HepG2 (cell line): ENCODE results near the gene DPH6. TPM values are rescaled to one million over a fixed set of nuclear protein-coding genes. Genes with fewer than 3 reads are reported as not detected.

Experiments
- CBX2 ChIP-seq, 2 experiments: fragments of 200-600 bp in 1 of 2; sonication (generic); formaldehyde crosslinking in 1 of 2; IDR thresholded peaks; 2 replicates each; pipeline versions ENCODE4 v1.7.0 to v1.8.1; 2018 to 2022; ENCODE audit warnings: low read depth in 2 of 2, low read length in 1 of 2, mild to moderate bottlenecking in 1 of 2, missing genetic modification reagents in 1 of 2
- PRDM15 ChIP-seq: sonication (generic); formaldehyde crosslinking; IDR thresholded peaks from 2 replicates; pipeline ENCODE4 v1.4.0; 2020; ENCODE audit warnings: missing genetic modification reagents
- SP2 ChIP-seq: sonication (generic); formaldehyde crosslinking; IDR thresholded peaks from 2 replicates; pipeline ENCODE4 v1.5.1; 2020; ENCODE audit warnings: mild to moderate bottlenecking, missing genetic modification reagents
- TMF1 ChIP-seq: sonication (generic); formaldehyde crosslinking; IDR thresholded peaks from 2 replicates; pipeline ENCODE4 v1.8.1; 2022; ENCODE audit warnings: low read depth, missing genetic modification reagents
- ZNF20 ChIP-seq: sonication (generic); formaldehyde crosslinking; IDR thresholded peaks from 2 replicates; pipeline ENCODE4 v1.4.0; 2020; ENCODE audit warnings: mild to moderate bottlenecking, moderate library complexity, missing genetic modification reagents
- ZNF224 ChIP-seq: sonication (generic); formaldehyde crosslinking; IDR thresholded peaks from 2 replicates; pipeline ENCODE4 v1.5.0; 2020; ENCODE audit warnings: mild to moderate bottlenecking, missing genetic modification reagents
- polyA plus RNA-seq, 8 experiments: library from polyadenylated mRNA; depleted of rRNA in 3 of 8; stranded (reverse) in 7 of 8; unstranded in 1 of 8; fragments of >200 nt; fragmentation: Illumina TruSeq in 4 of 8; extraction: Trizol in 4 of 8; gene quantifications; 2 replicates each; pipeline versions ENCODE4 v1.2.1 to v1.2.3, GENCODE V29; 2011 to 2016; ENCODE audit warnings: low read depth in 4 of 8, missing spikeins in 1 of 8, mixed read lengths in 1 of 8; ENCODE audit not compliant: insufficient read depth in 1 of 8
- total RNA-seq, 5 experiments: library from RNA; depleted of rRNA; stranded (reverse); fragments of >200 nt; fragmentation: Illumina TruSeq; extraction: Trizol; gene quantifications; 2 replicates each; pipeline ENCODE4 v1.2.3, GENCODE V29; 2016; ENCODE audit warnings: low read depth in 1 of 5
- TF ChIP-seq, protein P1 (sequence below): sonication (generic); formaldehyde crosslinking; IDR thresholded peaks from 2 replicates; pipeline ENCODE4 v1.5.0; 2020; ENCODE audit warnings: mild to moderate bottlenecking, missing genetic modification reagents, borderline replicate concordance

Gene DPH6
- total and polyA plus RNA-seq, 2 of the 13 experiments (the other 11 are each of a cell fraction or from before 2014, with no cell fraction given), result 10.2 to 25.8 TPM

DNA sequence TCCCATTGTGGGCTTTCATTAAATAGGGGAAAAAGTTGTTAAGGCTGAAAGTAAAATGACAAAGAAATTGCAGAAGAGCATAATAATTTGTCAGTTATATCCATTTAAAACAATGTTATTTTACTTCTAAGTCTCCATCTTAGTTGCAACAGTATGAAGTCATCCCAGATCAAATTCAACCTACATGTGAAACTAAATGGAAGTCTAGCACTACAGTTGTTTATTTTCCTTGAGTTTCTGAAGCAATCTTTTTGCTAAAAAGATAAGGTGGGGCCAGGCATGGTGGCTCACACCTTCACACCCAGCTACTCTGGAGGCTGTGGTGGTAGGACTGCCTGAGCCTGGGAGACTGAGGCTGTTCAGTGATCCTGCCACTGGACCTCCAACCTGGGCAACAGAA lies 80.2 kb downstream of the DPH6 start (continued):
- TF ChIP-seq ZNF224, result no peak
- TF ChIP-seq PRDM15 (CRISPR knock-in tag), result no peak
- no peak for TF ChIP-seq ZNF20 (CRISPR knock-in tag)
- TF ChIP-seq, protein P1, sequence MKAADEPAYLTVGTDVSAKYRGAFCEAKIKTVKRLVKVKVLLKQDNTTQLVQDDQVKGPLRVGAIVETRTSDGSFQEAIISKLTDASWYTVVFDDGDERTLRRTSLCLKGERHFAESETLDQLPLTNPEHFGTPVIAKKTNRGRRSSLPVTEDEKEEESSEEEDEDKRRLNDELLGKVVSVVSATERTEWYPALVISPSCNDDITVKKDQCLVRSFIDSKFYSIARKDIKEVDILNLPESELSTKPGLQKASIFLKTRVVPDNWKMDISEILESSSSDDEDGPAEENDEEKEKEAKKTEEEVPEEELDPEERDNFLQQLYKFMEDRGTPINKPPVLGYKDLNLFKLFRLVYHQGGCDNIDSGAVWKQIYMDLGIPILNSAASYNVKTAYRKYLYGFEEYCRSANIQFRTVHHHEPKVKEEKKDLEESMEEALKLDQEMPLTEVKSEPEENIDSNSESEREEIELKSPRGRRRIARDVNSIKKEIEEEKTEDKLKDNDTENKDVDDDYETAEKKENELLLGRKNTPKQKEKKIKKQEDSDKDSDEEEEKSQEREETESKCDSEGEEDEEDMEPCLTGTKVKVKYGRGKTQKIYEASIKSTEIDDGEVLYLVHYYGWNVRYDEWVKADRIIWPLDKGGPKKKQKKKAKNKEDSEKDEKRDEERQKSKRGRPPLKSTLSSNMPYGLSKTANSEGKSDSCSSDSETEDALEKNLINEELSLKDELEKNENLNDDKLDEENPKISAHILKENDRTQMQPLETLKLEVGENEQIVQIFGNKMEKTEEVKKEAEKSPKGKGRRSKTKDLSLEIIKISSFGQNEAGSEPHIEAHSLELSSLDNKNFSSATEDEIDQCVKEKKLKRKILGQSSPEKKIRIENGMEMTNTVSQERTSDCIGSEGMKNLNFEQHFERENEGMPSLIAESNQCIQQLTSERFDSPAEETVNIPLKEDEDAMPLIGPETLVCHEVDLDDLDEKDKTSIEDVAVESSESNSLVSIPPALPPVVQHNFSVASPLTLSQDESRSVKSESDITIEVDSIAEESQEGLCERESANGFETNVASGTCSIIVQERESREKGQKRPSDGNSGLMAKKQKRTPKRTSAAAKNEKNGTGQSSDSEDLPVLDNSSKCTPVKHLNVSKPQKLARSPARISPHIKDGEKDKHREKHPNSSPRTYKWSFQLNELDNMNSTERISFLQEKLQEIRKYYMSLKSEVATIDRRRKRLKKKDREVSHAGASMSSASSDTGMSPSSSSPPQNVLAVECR (CRISPR knock-in tag), result no peak
- no peak for TF ChIP-seq SP2
- no peak for TF ChIP-seq CBX2 (IDR thresholded peaks at IDR 0.05; ENCODE audit: low read depth, low read length)
- TF ChIP-seq CBX2 (CRISPR knock-in tag; IDR thresholded peaks at IDR 0.05; ENCODE audit: low read depth), result no peak
- no peak for TF ChIP-seq TMF1
